Liver (tissue), 9 donors: ENCODE measurements around the gene CLDN20. TPM values are rescaled to one million over a fixed set of nuclear protein-coding genes. Genes with fewer than 3 reads are reported as not detected.

ENCODE experiments used
- DNase-seq: peaks from one replicate; pipeline ENCODE4 v3.0.0-alpha.2; 2017; ENCODE audit warnings: low spot score
- H3K27ac ChIP-seq, 2 donors: one replicate each; pipeline ENCODE4 v1.7.0; 2013; ENCODE audit warnings: inconsistent platforms in 2 of 2, low read length in 2 of 2, control low read depth in 1 of 2, low read depth in 1 of 2, mild to moderate bottlenecking in 1 of 2
- H3K27me3 ChIP-seq, 4 donors: one replicate each; pipeline versions ENCODE4 v1.6.1 to v1.7.0; 2013; ENCODE audit warnings: low read length in 3 of 4, inconsistent platforms in 1 of 4, mild to moderate bottlenecking in 1 of 4, moderate library complexity in 1 of 4; ENCODE audit not compliant: control insufficient read depth in 4 of 4, insufficient read depth in 4 of 4
- H3K36me3 ChIP-seq, 4 donors: one replicate each; pipeline versions ENCODE4 v1.6.1 to v1.7.0; 2013; ENCODE audit warnings: low read length in 3 of 4, mild to moderate bottlenecking in 3 of 4, low read depth in 1 of 4, moderate library complexity in 1 of 4; ENCODE audit not compliant: control insufficient read depth in 4 of 4, insufficient read depth in 3 of 4
- H3K4me1 ChIP-seq, 4 donors: one replicate each; pipeline versions ENCODE4 v1.6.1 to v1.7.0; 2013; ENCODE audit warnings: low read length in 3 of 4, mild to moderate bottlenecking in 3 of 4, moderate library complexity in 1 of 4; ENCODE audit not compliant: control insufficient read depth in 4 of 4, insufficient read depth in 4 of 4
- H3K4me3 ChIP-seq, 3 donors: one replicate each; pipeline versions ENCODE4 v1.6.1 to v1.7.0; 2013; ENCODE audit warnings: low read length in 3 of 3, control low read depth in 1 of 3, low read depth in 1 of 3, mild to moderate bottlenecking in 1 of 3
- H3K9ac ChIP-seq, 2 donors: one replicate each; pipeline ENCODE4 v1.7.0; 2013; ENCODE audit warnings: low read length in 2 of 2, mild to moderate bottlenecking in 2 of 2, moderate library complexity in 2 of 2, control low read depth in 1 of 2, low read depth in 1 of 2
- H3K9me3 ChIP-seq, 4 donors: one replicate each; pipeline versions ENCODE4 v1.6.1 to v1.7.0; 2013; ENCODE audit warnings: low read length in 3 of 4; ENCODE audit not compliant: control insufficient read depth in 4 of 4
- EGR1 ChIP-seq, 2 donors: IDR thresholded peaks; 2 replicates each; pipeline ENCODE4 v1.6.1; 2016 to 2018; ENCODE audit warnings: antibody characterized with exemption in 2 of 2, low read depth in 2 of 2
- FOXA1 ChIP-seq: IDR thresholded peaks from 2 replicates; pipeline ENCODE4 v1.6.1; 2016; ENCODE audit warnings: antibody characterized with exemption
- FOXA2 ChIP-seq: IDR thresholded peaks from 2 replicates; pipeline ENCODE4 v1.6.1; 2016; ENCODE audit warnings: antibody characterized with exemption
- HNF4A ChIP-seq, 2 donors: conservative IDR thresholded peaks; 2 replicates each; pipeline ENCODE4 v1.6.1; 2016; ENCODE audit warnings: antibody characterized with exemption in 2 of 2, mild to moderate bottlenecking in 2 of 2
- HNF4G ChIP-seq: IDR thresholded peaks from 2 replicates; pipeline ENCODE4 v1.6.1; 2016; ENCODE audit warnings: antibody characterized with exemption
- JUND ChIP-seq, 2 donors: IDR thresholded peaks; 2 replicates each; pipeline ENCODE4 v1.6.1; 2016; ENCODE audit warnings: antibody characterized with exemption in 2 of 2
- MAX ChIP-seq: IDR thresholded peaks from 2 replicates; pipeline ENCODE4 v1.6.1; 2016; ENCODE audit warnings: antibody characterized with exemption
- RAD21 ChIP-seq, 2 donors: IDR thresholded peaks; 2 replicates each; pipeline ENCODE4 v1.6.1; 2016; ENCODE audit warnings: antibody characterized with exemption in 2 of 2, mild to moderate bottlenecking in 2 of 2
- RXRA ChIP-seq, 2 donors: IDR thresholded peaks; 2 replicates each; pipeline ENCODE4 v1.6.1; 2017 to 2018; ENCODE audit warnings: antibody characterized with exemption in 2 of 2, mild to moderate bottlenecking in 1 of 2
- SP1 ChIP-seq: IDR thresholded peaks from 2 replicates; pipeline ENCODE4 v1.6.1; 2018; ENCODE audit warnings: antibody characterized with exemption, mild to moderate bottlenecking
- WGBS: extraction: QIAGEN DNeasy Blood & Tissue Kit; methylation state at CpG from one replicate; pipeline ENCODE4 v1.1.7; 2013; 5-methylcytosine and 5-hydroxymethylcytosine counted together
- polyA plus RNA-seq, 2 donors: library from polyadenylated mRNA; stranded (reverse) in 1 of 2; unstranded in 1 of 2; fragments of 200-250 nt in 1 of 2; fragments of >200 nt in 1 of 2; fragmentation: Nextera tagmentation in 1 of 2; extraction: Ambion mirVana in 1 of 2; gene quantifications; one replicate each; pipeline versions ENCODE4 v1.2.1 to v1.2.3, GENCODE V29; 2013 to 2015
- total RNA-seq, 2 donors: library from RNA; depleted of rRNA; stranded (reverse); fragments of >200 nt; gene quantifications; one replicate each; pipeline ENCODE4 v1.2.3, GENCODE V29; 2014
- TF ChIP-seq, protein P1 (sequence below): fragments of 150-350 bp; IDR thresholded peaks from 2 replicates; pipeline ENCODE4 v1.5.1; 2017; ENCODE audit warnings: improper control_type of control experiment, low read depth, low read length; ENCODE audit not compliant: missing input control
- donor health status: healthy.
- donor health status: healthy.
- donor health status: healthy.
- donor health status: healthy.
- donor health status: healthy.

CLDN20 gene
- total and polyA plus RNA-seq, 4 donors: 0.26 TPM; not detected in 3

GRCh38 chr6:155248008-155249001, 15.5 kb upstream of the CLDN20 start:
- H3K9me3 ChIP-seq: no peaks in the 10 kb centered on the region
- WGBS: 89% methylated on average over 30 of the region's 30 CpGs

GRCh38 chr6:155250701-155251381, 13.0 kb upstream of the CLDN20 start:
- WGBS: 94% methylated on average over 10 of the region's 10 CpGs
- Histone ChIP-seq H3K27ac (no peak overlapping the region), H3K9ac (no peak overlapping the region), H3K4me3 (no peak overlapping the region), H3K36me3 (peaks cover 0 to 27% (median 11%) of the 10 kb centered on the region in 4 donors), H3K9me3 (no peaks in the 10 kb centered on the region), H3K4me1 (no peaks in the 10 kb centered on the region), H3K27me3 (no peaks in the 10 kb centered on the region)
- TF ChIP-seq, protein P1, sequence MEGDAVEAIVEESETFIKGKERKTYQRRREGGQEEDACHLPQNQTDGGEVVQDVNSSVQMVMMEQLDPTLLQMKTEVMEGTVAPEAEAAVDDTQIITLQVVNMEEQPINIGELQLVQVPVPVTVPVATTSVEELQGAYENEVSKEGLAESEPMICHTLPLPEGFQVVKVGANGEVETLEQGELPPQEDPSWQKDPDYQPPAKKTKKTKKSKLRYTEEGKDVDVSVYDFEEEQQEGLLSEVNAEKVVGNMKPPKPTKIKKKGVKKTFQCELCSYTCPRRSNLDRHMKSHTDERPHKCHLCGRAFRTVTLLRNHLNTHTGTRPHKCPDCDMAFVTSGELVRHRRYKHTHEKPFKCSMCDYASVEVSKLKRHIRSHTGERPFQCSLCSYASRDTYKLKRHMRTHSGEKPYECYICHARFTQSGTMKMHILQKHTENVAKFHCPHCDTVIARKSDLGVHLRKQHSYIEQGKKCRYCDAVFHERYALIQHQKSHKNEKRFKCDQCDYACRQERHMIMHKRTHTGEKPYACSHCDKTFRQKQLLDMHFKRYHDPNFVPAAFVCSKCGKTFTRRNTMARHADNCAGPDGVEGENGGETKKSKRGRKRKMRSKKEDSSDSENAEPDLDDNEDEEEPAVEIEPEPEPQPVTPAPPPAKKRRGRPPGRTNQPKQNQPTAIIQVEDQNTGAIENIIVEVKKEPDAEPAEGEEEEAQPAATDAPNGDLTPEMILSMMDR: no peak
- TF ChIP-seq EGR1 (IDR thresholded peaks at IDR 0.05; ENCODE audit: low read depth in 2 of 2) (no peak), FOXA1 (no peak), FOXA2 (no peak), RXRA (IDR thresholded peaks at IDR 0.05) (no peak), SP1 (no peak), HNF4G (no peak), JUND (IDR thresholded peaks at IDR 0.05) (no peak), MAX (no peak), HNF4A (conservative IDR thresholded peaks at IDR 0.05) (no peak)
- DNase-seq: no peak

More at GRCh38 chr6:155248008-155249001, 15.5 kb upstream of the CLDN20 start:
- Histone ChIP-seq H3K27me3 (no peaks in the 10 kb centered on the region), H3K36me3 (peaks cover 0 to 13% (median under 1%) of the 10 kb centered on the region in 4 donors), H3K27ac (no peak overlapping the region), H3K9ac (no peak overlapping the region), H3K4me3 (no peak overlapping the region), H3K4me1 (no peaks in the 10 kb centered on the region)
- no peak for TF ChIP-seq FOXA1
- TF ChIP-seq, protein P1: peak; percentile 33
- TF ChIP-seq RAD21 (IDR thresholded peaks at IDR 0.05): peak; percentile 61 to 71
- DNase-seq: no peak
